Measurements from ENCODE around the gene MIGA2.

MIGA2 gene

DNA sequence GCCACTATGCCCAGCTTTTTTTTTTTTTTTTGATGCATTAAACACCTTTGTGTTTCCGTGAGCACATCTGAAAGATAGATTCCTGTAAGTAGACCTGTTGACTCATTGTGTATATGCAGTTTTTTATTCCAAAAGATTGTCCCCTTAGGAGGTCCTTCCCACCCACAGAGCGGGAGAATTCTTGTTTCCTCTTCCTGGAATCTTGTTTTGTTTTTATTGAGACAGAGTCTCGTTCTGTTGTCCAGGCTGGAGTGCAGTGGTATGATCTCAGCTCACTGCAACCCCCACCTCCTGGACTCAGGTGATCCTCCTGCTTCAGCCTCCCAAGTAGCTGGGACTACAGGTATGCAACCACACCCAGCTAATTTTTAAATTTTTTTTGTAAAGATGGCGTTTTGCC is 82.4 kb downstream of the MIGA2 start:
- no peak for DNase-seq

DNA sequence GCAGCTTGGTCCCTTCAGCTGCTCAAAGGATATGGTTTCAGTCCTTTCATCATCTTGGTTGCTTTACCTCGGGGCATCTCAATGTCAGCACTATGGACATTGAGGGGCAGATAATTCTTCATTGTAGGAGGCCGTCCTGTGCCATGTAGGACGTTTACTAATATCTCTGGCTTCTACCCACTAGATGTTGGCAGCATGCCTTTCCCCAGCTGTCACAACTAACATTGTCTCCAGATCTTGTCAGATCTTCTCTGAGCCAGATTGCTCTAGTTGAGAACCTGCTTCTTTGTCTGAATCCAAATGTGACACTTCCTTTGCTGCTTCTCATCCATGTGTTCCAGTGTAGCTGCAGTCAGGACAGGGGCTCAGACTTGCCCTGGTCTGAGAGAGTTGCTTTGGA is 85.1 kb downstream of the MIGA2 start:
- peak in 29 of 56 donors; percentile 13 to 82 (median 40) for DNase-seq

Measured in amygdala (tissue), 56 donors.